ENCODE measurements around the gene EIF2B4.
A peak's percentile ranks its signal among the peaks of the same experiment; 100 is the strongest.
"Not testable (repeated sequence)": the region's sequence is repeated elsewhere in the genome, so short reads cannot be mapped to it uniquely, and the experiment has no call there.

The EIF2B4 gene

DNA sequence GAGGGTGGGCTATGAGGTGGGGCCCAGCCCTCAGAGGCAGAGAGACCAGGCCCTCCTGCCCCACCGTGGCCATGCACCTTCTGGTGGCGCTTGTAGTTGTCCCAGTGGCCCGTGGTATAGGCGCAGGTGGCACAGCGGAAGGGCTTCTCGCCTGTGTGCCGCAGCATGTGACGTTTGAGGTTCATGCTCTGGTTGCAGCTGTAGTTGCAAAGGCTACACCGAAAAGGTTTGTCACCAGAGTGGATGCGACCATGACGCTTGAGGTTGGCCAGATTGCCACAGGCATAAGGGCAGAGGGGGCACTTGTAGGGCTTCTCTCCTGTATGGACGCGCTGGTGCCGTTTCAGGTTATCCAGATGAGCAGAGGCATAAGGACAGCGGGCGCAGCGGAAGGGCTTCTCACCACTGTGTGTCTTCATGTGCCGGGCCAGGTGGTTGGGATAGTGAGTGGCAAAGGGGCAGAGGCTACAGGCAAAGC is 7.5 kb upstream of the EIF2B4 start:
- no peak for DNase-seq (ENCODE audit: low read depth in 3 of 3)

DNA sequence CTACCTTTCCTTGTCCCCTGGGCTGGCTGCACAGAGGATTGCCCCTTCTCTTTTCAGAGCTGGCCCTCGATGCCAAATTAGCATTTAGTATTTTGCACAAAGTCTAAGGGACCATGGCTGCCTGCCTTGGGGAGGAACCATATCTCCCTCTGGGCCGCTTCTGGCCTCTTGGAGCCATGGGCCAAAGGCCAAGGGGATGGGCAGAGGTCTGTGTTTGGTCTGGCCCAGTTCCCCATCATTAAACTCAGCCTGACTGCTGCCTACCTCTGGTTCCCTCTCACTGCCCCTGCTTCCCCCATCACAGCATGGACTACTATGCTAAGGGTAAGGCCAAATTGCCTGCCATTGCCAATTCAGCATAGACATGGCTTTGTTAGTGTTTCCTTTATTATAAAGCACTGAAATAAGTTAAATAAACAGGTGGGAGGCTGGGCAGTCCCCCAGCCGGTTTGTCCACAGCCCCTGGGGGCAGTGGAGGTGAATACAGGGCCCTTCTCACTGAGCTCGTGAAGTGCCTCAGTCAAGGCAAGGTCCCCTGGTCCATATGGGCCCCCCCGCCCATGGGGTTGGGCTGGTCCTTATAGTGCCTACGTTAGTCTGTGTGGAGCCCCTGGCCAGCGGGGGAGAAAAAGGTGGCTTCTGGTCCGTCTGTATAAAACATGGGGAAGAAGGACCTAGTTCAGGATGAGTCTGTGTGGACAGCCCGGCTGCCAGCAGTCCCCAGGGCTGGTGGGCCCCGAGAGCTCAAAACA is 6.9 kb upstream of the EIF2B4 start:
- DNase-seq (ENCODE audit: low read depth in 3 of 3) = no peak

DNA sequence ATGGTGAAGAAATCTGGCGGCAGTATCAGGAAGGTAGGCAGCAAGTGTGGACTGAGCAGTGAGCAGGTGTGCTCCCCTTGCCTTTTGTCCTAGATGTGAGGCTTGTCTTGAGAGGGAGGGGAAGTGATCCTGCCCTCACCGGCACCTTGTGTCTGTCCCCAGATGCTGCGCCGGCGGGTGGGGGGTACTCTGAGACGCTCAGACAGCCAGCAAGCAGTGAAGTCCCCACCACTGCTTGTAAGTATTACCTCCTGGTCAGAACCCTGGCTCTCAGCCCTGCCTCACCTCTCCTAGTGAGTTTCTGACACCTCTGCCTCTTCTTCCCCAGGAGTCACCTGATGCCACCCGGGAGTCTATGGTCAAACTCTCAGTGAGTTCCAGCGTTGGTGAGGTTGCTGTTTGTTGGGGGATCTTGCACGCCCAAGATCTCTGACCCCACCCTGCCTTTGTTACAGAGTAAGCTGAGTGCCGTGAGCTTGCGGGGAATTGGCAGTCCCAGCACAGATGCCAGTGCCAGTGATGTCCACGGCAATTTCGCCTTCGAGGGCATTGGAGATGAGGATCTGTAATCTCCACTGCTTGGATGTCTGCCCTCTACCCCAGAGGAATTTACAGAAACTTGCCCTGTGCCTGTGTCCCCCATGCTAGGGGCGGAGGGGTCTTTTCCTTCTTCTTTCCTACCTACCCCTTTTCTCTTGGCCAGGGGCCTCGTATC is 6.2 kb upstream of the EIF2B4 start:
- no peak for DNase-seq (ENCODE audit: low read depth in 3 of 3)

DNA sequence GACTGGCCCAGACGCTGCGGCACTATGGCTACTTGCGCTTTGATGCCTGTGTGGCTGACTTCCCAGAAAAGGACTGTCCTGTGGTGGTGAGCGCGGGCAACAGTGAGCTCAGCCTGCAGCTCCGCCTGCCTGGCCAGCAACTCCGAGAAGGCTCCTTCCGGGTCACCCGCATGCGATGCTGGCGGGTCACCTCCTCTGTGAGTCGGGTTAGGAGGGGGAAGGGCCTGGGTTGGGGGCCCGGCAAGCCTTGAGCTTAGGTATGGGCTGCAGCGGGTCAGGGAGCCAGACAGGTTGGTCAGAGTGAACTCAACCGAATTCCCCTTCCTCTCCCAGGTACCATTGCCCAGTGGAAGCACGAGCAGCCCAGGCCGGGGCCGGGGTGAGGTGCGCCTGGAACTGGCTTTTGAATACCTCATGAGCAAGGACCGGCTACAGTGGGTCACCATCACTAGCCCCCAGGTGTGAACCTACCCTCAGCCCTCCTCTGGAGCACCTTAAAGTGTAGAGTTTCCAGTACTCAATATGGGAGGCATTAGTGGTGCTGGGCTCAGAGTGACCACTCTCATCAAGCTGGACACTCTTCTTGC is 5.5 kb upstream of the EIF2B4 start:
- no peak for DNase-seq (ENCODE audit: low read depth in 3 of 3)

DNA sequence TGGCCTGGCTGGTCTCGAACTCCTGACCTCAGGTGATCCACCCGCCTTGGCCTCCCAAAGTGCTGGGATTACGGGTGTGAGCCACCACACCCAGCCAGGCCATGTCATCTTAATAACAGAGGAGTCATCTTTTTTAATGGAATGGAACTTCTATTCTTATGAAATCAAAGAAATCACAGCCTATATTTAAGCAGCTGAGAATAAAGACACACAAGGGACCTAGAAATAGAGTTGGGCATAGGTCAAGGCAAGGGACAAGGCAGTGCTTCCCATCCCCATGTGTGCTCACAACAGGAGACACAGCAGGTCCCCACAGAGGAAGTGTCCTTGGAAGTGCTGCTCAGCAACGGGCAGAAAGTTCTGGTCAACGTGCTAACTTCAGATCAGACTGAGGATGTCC is 3.4 kb upstream of the EIF2B4 start:
- DNase-seq (ENCODE audit: low read depth in 3 of 3) = no peak

DNA sequence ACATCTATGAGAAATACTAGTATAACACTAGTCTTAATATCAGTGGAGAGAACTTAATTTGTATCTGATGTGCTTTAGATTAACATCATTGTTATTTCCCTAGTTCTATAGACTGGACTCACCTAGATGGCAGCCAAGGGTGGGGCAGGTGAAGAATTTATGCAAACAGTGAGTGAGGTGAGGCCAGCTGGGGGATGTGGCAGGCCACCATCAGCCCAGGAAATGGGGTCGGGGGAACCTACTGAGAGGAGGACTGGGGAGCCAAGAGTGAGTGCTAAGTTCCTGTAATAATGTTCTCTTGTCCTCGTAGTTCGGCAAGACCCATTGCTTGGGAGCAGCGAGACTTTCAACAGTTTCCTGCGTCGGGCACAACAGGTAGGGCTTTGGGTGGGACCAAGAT is 2.8 kb upstream of the EIF2B4 start:
- DNase-seq (ENCODE audit: low read depth in 3 of 3) = no peak

DNA sequence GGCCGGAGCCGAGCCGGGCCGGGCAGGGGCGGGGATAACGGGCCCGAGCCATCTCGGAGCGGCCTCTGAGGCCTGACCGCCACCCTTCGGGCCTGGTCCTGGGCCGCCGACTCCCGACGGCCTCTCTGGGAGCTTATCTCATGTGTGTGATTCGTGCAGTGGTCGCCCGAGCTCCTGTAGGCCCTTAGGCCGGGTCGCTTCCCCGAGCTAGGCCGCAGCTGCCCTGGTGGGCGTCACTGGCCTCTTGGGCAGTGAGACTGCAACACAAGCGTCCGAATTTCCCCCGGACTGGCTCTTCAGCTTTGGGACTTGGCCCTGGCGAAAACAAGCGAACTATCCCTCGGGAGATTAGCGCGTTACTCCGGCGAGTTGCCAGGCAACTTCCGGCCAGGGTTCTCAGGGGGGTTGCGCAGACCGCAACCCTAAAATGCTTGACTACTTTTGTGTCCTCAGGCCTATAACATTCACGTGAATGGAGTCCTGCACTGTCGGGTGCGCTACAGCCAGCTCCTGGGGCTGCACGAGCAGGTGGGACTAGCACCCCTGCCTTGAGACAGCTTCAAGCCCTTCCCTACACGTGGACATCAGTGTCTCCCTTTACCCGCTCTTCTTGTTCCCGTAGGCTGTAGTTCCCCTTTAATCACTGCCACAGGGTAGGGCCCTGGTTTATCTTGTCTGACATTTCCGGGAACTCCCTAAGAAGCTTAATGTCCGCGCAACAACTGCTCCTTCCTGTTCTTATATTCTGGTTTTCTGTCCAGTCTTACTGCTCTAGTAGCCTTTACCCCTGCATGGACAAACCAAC is 880 bp upstream of the EIF2B4 start:
- no peak for DNase-seq (ENCODE audit: low read depth in 3 of 3)

DNA sequence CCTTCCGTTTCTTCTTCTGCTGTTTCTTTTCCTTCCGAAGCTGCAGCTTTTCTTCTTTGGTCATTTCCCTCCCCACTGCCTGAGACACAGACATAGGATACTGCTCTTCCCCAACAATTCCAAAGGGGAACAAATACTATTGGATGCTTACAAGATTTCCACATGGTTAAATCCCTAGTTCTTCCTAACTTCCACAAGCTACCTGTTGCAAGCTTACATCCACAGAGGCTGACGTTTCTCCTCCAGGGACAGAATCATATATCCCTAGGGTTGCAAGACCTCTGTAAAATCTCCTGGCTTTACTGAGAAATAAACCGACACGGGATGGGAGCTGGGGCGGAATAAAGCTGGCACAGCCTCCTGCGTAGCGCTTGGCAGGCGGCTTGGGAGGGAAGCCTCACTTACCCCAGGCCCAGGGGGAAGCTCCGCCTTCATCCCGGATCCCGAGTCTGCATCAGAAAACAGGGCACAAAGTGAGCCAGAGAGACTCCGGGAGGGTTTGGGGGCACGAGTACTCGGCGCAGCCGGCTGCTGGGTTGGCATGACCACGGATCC is 590 bp downstream of the EIF2B4 start:
- DNase-seq (ENCODE audit: low read depth in 3 of 3) = no peak

DNA sequence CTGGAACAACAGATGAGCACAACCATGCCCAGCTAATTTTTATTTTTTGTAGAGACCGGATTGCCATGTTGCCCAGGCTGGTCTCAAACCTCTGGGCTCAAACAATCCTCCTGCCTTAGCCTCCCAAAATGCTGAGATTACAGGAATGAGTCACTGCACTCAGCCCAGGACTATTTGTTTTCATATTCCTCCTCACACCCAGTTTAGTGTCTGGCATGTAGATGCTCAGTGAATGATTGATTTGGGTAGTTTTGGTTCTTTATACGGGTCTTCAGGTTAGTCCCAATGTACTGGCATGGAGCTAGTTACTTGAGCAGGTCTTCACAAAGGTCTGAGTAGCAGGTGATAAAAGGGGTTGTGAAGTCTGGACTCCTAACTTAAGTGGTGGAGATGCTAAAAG is 6.2 kb downstream of the EIF2B4 start:
- DNase-seq (ENCODE audit: low read depth in 3 of 3) = no peak

DNA sequence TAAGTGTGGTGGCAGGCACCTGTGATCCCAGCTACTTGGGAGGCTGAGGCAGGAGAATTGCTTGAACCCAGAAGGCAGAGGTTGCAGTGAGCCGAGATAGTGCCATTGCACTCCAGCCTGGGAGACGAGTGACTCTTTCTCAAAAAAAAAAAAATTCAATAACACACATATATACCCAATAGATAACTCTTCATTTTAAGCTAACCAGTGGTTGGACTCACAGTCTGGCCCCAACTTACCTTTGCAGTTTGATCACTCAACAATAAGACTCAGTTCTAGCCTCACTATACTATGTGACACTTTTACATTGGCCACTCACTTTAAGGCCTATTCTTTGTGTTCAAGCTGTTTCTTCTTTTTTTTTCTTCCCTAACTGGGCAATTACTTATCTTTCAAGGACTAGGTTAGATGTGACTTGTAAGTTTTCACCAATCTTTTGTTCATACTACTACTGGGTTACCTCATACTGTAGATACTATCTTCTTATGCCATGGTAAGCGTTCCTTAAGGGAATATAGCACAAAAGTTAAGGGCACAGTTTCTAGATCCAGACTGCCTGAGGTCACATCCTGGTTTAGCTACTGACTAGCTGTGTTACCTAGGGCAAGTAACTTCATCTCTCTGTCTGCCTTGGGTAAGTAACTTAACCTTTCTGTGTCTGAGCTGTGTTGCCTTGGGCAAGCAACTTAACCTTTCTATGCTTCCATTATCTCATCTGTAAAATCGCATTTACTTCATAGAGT is 7.3 kb downstream of the EIF2B4 start:
- DNase-seq (ENCODE audit: low read depth in 3 of 3) = no peak

DNA sequence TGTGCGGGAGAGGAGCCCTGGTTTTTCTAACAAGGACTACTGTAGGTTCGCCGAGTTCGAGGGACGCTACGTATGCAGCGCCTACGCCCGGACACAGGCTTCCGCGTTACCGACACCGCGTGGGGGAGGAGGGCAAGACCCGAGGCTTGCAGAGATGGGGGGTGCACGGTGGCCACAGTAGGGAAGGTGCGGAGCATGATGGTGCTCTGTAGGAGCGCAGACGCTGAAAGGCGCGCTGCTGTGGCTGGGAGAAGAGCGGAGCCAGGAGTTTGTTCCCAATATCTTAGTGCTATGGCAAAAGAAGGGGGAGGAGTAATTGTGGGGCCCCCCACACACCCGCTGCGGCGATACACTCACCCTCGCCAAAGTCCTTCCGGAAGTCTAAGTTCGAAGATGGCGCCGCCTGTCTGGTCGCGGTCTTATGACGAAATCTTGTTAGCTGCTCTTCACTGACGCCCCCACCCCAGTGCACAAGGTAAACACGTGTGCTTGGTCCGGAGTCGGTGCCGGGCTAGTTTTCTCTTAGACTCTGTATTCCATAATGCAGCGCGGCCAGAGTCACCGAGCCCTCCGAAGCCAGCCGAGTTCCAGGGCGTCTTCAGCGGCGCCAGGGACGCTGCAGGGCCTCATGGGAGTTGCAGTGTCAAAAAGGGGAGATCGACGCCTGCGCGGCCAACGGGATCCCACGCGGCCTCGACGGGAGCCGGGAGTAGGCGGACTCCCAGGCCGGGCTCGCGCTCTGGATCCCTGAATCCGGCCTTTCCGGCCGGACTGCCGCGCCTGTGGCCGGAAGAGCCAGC is 13.6 kb downstream of the EIF2B4 start, which contains the start of gene GTF3C2:
Gene GTF3C2 (minus strand): TSS at position 383 of the 800 bp plus-strand sequence. CDS start 13,210 bp downstream, outside the sequence.
- DNase-seq (ENCODE audit: low read depth in 3 of 3) = peak; percentile 77 to 88 (median 84)

DNA sequence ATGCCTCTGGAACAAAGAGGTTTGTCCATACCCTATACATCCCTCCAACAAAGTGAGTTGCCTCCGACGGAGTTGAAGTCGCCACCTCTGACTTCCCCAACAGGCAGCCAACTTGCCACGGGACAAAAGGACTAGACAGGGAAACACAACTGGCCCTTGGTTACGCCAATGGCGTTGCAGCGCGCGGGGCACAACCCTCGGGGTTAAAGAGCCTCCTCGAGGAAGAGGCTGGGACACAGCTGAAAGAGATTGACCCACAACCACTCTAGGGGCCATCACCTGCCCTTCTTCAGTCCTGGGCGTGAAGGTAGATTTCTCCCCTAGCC is 14.1 kb downstream of the EIF2B4 start:
- no peak for DNase-seq (ENCODE audit: low read depth in 3 of 3)

DNA sequence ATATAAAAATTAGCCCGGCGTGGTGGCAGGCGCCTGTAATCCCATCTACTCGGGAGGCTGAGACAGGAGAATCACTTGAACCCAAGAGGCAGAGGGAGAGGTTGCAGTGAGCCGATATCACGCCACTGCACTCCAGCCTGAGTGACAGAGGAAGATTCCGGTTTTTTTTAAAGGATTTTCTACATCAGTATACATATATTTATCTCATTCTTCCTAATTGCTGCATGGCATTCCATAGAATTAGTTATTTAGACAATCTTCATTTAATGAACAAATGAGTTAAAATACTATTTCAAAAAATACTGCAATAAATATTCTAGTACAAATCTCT is 15.6 kb downstream of the EIF2B4 start:
- DNase-seq (ENCODE audit: low read depth in 3 of 3) = no peak

DNA sequence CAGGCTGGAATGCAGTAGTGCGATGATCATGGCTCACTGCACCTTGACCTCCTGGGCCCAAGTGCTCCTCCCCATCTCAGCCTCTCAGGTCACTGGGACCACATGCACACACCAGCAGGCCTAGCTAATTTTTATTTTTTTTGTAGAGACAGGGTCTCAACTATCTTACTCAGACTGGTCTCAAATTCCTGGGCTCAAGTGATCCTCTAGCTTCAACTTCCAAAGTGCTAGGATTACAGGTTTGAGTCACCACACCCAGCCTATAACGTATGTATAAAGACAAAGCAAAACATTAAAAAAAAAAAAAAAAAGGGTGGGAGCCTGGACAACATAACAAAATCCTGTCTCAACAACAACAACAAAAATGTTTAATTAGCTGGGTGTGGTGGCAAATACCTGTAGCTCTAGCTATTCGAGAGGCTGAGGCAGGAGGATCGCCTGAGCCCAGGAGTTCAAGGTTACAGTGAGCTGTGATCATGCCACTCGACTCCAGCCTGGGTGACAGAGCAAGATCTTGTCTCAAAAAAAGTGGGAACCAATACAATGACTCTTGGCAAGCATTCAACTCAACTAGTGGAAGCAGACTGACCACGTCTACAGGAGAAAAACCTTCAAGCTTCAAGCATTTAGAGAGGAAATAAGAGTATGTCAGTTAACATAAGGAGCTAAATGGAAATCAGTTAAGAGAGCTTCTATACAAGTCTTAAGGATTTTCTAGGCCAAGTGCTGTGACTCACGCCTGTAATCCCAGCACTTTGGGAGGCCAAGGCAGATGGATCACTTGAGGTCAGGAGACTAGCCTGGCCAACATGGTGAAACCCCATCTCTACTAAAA is 16.2 kb downstream of the EIF2B4 start:
- DNase-seq (ENCODE audit: low read depth in 3 of 3) = no peak

DNA sequence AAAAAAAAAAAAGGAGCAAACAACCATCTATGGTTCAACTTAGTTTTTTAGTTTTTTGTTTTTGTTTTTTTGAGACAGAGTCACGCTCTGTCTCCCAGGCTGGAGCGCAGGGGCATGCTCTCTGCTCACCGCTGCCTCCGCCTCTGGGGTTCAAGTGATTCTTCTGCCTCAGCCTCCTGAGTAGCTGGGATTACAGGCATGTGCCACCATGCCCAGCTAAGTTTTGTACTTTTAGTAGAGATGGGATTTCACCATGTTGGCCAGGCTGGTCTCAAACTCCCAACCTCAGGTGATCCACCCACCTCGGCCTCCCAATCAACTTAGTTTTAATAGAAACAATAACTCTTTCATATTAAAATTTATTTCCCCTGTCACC is 16.8 kb downstream of the EIF2B4 start:
- DNase-seq (ENCODE audit: low read depth in 3 of 3) = not testable (repeated sequence)

DNA sequence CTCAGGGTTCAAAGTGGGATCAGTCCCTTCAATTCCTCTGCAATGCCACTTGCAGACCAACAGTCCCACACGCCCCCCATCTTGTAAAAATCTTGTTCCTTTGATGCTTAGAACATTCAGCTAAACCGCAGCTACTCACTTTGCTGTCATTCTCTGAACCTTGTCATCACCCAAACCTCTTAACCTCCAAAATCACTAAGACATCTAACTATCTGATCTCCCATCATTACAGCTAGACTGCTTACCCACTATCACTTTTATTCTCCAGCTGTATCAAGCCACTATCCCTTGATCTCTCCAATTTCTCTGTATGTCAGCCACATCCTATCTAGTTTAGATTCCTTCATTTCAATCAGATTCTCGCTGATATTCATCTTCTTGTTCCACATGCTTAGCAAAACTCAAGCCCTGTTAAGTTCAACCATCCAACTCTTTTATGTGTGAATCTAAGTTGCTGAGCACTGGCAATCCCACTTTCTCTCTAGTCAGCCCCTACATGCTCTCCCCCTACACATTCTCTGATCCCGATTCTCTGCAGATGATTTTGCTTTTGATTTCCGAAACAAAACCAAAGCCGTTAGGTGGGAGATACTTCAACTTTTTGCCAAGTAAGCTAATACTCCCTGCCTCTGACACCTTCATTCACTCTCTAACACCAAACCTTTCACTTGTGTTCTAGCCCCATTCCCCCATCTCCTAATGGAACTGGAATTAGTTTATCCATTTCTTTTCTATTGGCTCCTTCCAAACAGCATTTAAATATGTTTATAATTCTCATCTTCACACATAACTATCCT is 18.1 kb downstream of the EIF2B4 start:
- no peak for DNase-seq (ENCODE audit: low read depth in 3 of 3)

DNA sequence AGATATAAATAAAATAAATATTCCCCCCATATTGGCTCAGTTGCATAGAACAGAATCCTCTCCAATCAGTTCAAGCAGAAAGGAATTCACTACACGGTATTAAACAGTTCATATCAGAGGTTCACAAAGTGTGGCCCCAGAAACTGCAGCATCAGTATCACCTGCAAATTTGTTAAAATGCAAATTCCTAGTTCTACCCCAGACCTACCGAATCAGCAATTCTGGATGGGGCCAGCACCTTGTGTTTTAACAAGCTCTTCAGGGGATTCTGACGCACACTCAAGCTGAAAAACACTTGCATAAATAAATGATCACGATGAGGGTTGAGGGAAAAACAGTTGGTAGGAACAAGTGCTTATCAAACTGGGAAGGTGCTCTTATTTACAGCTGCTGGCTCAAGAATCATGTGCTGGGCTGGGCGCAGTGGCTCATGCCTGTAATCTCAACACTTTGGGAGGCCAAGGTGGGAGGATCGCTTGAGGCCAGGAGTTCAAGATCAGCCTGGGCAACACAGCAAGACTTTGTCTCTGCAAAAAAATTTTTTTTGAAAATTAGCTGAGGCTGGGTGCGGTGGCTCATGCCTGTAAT is 19.9 kb downstream of the EIF2B4 start:
- DNase-seq (ENCODE audit: low read depth in 3 of 3) = no peak

DNA sequence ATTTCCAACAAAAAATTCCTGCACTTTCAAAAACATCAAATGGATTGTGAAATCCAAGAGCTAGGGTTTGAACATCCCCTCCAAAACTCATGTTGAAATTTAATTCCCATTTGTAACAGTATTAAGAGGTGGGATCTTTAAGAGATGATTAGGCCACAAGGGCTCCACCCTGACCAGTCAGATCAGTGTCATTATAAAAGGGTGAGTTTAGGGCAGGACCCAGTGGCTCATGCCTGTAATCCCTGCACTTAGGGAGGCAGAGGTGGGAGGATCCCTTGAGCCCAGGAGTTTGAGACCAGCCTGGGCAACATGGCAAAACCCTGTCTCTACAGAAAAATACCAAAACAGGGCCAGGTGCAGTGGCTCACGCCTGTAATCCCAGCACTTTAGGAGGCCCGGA is 22.5 kb downstream of the EIF2B4 start:
- no peak for DNase-seq (ENCODE audit: low read depth in 3 of 3)

All from stimulated activated CD4-positive, alpha-beta T cell treated with anti-CD3 and anti-CD28 coated beads, TNF-alpha, amount 100 ng/mL, for 4 hours (primary cell).